Measurements from ENCODE around the gene ACAP3. TPM values are rescaled to one million over a fixed set of nuclear protein-coding genes. Genes with fewer than 3 reads are reported as not detected.
A peak's percentile ranks its signal among the peaks of the same experiment; 100 is the strongest.

Gene ACAP3
- total RNA-seq, 1 experiment from 2014 or later, result 42.2 TPM

GRCh38 chr1:1273512-1274298 lies 34.0 kb downstream of the ACAP3 start, which contains the start of gene UBE2J2 (continued):
- no peak for TF ChIP-seq ZNF532 (CRISPR knock-in tag; IDR thresholded peaks at IDR 0.05; ENCODE audit: borderline replicate concordance)
- peak; percentile 87 for TF ChIP-seq NR2C2 (CRISPR knock-in tag; IDR thresholded peaks at IDR 0.05)
- no peak for TF ChIP-seq CDX4 (CRISPR knock-in tag; IDR thresholded peaks at IDR 0.05; ENCODE audit: borderline replicate concordance)
- TF ChIP-seq NR3C1 (CRISPR knock-in tag; conservative IDR thresholded peaks at IDR 0.05; ENCODE audit: low read depth), result 0 out of 2 replicates have a peak, but pooled peaks have one; percentile 75
- TF ChIP-seq TP53 (CRISPR knock-in tag; IDR thresholded peaks at IDR 0.05), result 0 out of 2 replicates have a peak, but pooled peaks have one; percentile 22
- TF ChIP-seq NFE2L1 (CRISPR knock-in tag; IDR thresholded peaks at IDR 0.05), result 0 out of 2 replicates have a peak, but pooled peaks have one; percentile 43
- no peak for TF ChIP-seq MLX (CRISPR knock-in tag; IDR thresholded peaks at IDR 0.05)
- no peak for TF ChIP-seq CREB1 (CRISPR knock-in tag; IDR thresholded peaks at IDR 0.05)
- TF ChIP-seq USF2 (CRISPR knock-in tag; IDR thresholded peaks at IDR 0.05), result peak; percentile 53
- no peak for TF ChIP-seq E2F4 (CRISPR knock-in tag; IDR thresholded peaks at IDR 0.05; ENCODE audit: borderline replicate concordance, low read depth)
- TF ChIP-seq SMAD3 (CRISPR knock-in tag; IDR thresholded peaks at IDR 0.05; ENCODE audit: borderline replicate concordance), result no peak
- 0 out of 2 replicates have a peak, but pooled peaks have one; percentile 16 for TF ChIP-seq ZBTB43 (CRISPR knock-in tag; IDR thresholded peaks at IDR 0.05)
- TF ChIP-seq ZNF232 (CRISPR knock-in tag; IDR thresholded peaks at IDR 0.05), result no peak
- no peak for TF ChIP-seq PRRX2 (CRISPR knock-in tag; IDR thresholded peaks at IDR 0.05)
- no peak for TF ChIP-seq NFATC4 (CRISPR knock-in tag; IDR thresholded peaks at IDR 0.05)
- no peak for TF ChIP-seq CTCF (IDR thresholded peaks at IDR 0.05)
- peak; percentile 37; the same call in 1 of the 2 replicates for TF ChIP-seq E2F5 (CRISPR knock-in tag; IDR thresholded peaks at IDR 0.05)
- peak; percentile 93 for TF ChIP-seq SP1 (CRISPR knock-in tag; conservative IDR thresholded peaks at IDR 0.05)
- TF ChIP-seq CREM (CRISPR knock-in tag; IDR thresholded peaks at IDR 0.05), result 0 out of 2 replicates have a peak, but pooled peaks have one; percentile 32
- TF ChIP-seq TEAD4 (CRISPR knock-in tag; IDR thresholded peaks at IDR 0.05), result no peak
- TF ChIP-seq PREB (CRISPR knock-in tag; IDR thresholded peaks at IDR 0.05; ENCODE audit: borderline replicate concordance), result no peak
- no peak for TF ChIP-seq KAT7 (CRISPR knock-in tag; IDR thresholded peaks at IDR 0.05; ENCODE audit: borderline replicate concordance)
- no peak for TF ChIP-seq GTF2I (CRISPR knock-in tag; conservative IDR thresholded peaks at IDR 0.05)
- no peak for TF ChIP-seq ZNF317 (CRISPR knock-in tag; IDR thresholded peaks at IDR 0.05; ENCODE audit: borderline replicate concordance, low read depth)
- TF ChIP-seq RELA (CRISPR knock-in tag; IDR thresholded peaks at IDR 0.05; ENCODE audit: borderline replicate concordance), result no peak

All from WTC11 (cell line).